ENCODE data around the gene RNF182. TPM values are rescaled to one million over a fixed set of nuclear protein-coding genes. Genes with fewer than 3 reads are reported as not detected.
"Not testable (repeated sequence)": the region's sequence is repeated elsewhere in the genome, so short reads cannot be mapped to it uniquely, and the experiment has no call there.

The RNF182 gene
- total RNA-seq, 1 experiment from 2014 or later = 26.5 TPM

DNA sequence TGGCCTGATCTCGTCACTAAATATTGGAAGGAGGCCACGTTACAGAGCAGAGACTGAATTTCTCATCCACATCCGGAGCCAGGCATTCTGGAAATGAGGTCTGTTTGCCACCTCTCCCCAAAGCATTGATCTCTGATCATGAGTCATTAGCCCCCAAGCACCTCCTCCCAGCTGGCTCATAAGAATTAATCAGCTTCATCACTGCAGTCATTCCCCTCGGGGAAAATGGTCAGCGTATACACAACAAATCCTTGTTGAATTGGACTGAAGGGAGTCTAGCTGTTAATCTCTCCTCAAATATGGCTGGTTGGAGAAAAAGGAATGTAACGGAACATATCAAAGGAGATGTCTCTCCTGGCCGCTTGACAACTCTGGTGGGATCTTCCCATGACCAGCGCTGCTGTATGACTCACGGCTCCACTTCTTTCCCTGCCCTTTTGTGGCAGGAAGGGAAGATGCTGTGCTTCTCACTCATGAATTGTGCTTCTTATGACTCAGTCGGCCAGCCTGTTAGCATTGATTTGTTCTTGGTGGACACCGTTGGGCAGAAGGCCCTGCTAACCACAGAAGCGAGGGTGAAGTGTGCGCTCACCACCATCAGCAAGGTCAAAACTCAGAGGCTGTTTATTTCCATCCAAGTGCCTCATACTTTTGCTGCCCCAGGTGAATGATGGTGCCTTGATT lies 76.7 kb downstream of the RNF182 start:
- DNase-seq (ENCODE audit: low read depth) = peak; percentile 100

DNA sequence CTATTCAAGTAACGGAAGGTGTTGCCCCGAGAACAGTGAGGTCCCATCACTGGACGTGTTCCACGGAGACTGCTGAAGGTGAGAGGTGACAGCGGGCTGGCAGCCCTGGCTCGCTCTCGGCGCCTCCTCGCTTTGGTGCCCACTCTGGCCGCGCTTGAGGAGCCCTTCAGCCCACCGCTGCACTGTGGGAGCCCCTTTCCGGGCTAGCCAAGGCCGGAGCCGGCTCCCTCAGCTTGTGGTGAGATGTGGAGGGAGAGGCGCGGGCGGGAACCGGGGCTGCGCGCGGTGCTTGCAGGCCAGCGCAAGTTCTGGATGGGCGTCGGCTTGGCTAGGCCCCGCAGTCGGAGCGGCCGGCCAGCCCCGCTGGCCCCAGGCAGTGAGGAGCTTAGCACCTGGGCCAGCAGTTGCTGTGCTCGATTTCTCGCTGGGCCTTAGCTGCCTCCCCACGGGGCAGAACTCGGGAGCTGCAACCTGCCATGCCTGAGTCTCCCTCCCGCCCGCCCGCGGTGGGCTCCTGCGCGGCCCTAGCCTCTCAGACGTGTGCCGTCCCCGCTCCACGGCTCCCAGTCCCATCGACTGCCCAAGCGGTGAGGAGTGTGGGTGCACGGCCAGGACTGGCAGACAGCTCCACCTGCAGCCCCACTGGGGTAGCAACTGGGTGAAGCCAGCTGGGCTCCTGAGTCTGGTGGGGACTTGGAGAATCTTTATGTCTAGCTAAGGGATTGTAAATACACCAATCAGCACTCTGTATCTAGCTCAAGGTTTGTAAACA lies 77.6 kb downstream of the RNF182 start:
- DNase-seq (ENCODE audit: low read depth) = no peak

DNA sequence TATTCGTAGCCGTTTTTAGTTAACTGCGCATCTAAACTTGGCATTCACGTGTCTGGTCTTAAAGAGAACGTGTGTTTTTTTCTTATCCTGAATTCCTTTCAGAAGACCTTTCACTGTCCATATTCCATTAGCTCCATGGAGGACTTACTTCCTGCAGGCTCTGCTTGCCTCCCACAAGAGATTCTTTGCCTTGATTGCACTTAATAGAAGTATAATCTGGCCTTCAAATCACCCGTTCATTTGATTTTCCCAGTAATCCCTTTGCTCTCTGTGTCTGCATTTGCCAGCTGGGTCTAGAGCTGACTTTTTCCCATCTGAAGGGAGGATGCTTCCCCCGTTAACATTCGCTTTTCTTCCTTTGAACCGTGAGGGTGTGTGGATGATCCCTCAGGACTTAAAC lies 79.5 kb downstream of the RNF182 start:
- DNase-seq (ENCODE audit: low read depth) = no peak

DNA sequence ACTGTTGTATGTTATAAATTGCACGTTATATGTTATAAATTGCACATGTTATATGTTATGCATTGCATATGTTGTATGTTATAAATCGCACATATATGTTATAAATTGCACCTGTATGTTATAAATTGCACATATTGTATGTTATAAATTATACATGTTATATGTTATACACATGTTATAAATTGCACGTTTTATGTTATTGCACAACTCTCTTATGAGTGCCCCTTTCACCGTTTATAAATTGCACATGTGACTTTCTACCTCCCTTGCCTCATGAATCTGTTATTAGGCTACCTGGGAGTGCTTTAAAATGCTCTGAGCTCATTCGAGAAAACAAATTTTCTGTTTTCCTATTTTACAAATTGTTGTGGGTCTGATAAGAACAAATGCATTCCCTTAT lies 84.1 kb downstream of the RNF182 start:
- no peak for DNase-seq (ENCODE audit: low read depth)

DNA sequence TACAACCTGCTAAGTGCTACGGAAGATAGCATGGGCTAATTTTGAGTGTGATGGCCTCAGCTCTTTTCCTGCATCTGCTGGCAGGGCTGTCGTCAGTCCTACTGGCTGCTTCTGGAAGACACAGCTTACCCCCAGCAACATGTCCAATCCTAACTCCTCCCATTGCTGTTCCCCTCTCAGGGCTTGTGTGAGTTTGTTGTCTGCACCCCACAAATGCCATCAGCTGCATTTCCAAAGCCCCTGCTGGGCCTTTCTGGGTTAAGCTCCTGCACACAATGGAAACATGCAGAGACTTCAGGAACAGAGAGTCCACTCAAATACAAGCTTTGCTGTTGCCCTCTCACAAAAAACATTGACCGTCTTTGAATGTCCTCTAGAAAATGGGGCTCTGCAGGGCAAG lies 84.7 kb downstream of the RNF182 start:
- no peak for DNase-seq (ENCODE audit: low read depth)

DNA sequence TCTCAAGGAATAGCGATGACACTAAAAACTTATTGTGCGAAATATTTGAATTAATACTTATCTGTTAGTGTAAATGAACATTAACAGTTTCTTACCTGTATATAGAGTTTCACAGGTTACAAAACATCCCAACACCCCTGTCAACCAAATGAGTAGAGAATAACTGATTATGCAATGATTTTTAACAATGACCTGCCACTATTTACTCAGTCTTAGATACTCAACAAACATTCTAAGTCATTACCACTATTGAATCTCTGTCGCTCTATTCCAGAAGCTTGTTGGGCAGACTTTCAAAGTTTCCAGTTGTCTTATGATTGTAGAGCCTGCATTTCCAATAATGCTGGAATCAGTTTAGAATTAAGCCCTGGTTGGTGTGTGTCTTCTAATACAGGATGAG lies 85.5 kb downstream of the RNF182 start:
- no peak for DNase-seq (ENCODE audit: low read depth)

DNA sequence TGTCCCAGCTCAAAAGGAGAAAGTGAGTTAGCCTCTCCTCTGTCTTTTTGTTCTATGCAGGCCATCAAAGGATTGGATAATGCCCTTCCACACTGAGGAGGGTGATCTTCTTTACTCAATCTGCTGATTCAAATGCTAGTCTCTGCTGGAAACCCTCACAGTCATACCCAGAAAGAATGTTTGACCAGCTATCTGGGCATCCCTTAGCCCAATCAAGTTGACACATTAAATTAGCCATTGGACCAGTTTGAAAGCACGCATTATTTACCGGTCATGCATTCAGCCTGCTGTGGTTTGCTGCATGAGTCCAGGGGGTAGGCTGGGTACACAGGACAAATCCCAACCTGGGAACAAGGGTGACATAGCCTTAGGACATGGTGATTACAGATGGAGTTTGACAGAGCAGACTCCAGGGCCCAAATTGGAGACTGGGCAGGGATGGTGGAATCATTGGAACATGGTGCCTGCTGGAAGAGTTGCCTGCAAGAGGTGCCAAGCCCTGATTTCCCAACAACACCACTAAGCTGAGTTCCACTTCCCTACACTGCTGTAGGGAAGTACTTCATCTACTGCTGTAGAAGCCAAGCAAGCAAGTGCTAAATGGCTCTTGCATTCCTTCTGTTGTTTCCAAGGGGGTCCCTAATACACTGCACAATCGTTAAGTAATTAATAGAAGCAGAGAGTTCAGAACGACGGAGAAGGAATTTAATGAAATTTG lies 87.7 kb downstream of the RNF182 start:
- no peak for DNase-seq (ENCODE audit: low read depth)

DNA sequence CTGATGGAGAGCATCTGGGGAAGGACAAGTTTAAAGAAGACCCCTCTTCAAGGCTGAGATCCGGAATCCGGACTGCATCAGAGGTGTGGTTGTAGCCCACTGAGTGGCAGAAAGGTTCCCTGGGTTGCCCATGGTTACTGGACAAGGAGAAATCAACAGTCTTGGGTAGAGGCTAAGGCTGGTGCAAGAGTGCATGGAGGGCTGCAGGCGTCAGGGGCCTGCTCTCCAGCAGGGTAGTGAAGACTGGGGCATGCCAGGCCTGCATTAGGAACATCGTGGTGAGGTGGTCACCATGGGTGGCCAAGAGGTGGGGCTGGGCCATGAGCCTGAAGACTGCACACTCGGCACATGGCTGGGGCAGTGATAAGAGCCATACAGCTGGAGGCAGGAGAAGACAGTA lies 91.2 kb downstream of the RNF182 start:
- no peak for DNase-seq (ENCODE audit: low read depth)

DNA sequence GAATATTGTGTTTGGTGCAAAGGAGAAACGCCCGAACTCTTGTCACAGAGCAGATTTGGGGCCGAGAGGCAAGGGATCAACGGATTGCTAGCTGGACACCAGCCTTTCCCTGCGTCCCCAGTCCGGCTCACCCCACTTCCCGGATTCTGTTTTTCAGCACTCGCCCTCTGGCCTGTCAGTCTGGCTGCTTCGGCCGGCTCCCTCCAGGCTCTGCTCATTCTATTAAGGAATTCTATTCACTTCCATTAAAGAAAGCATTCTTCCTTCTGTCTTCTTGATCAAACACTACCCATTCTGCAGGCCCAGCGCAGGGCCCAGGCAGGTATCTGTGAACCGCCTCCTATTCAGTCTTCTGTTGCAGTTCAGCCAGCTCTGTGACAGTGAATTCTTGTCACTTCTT lies 91.7 kb downstream of the RNF182 start:
- DNase-seq (ENCODE audit: low read depth) = no peak

DNA sequence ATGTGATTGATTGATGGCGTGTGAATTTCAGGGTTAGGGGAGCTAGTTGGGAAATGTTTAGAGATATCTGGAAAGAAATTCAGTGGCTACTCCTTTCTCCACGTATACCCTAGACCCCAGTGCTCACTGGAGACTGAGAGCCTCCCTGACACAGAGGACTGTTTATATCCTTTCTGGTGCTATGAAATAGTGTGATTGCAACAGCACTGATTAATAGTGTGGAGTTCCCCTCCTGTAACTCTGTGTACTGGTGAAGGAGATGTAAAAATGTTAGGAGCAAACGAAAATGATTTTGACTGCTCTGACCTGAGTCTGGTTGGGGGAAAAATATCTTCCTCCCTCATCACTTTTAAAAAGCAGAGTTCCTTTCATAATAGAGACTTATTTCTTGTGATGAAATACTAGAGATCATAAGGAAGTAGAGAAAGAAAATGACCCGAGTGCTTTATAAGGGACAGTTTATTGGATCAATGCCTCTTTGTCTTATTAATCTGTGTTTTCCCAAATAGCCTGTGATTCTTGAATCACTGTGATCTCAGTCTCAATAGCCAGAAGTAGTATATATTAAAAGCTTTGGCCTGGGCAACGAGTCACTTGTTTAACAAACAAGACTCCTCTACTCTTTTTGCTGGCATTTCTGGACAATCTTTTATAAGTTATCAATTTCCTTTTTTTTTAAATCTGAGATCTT lies 92.3 kb downstream of the RNF182 start:
- no peak for DNase-seq (ENCODE audit: low read depth)

DNA sequence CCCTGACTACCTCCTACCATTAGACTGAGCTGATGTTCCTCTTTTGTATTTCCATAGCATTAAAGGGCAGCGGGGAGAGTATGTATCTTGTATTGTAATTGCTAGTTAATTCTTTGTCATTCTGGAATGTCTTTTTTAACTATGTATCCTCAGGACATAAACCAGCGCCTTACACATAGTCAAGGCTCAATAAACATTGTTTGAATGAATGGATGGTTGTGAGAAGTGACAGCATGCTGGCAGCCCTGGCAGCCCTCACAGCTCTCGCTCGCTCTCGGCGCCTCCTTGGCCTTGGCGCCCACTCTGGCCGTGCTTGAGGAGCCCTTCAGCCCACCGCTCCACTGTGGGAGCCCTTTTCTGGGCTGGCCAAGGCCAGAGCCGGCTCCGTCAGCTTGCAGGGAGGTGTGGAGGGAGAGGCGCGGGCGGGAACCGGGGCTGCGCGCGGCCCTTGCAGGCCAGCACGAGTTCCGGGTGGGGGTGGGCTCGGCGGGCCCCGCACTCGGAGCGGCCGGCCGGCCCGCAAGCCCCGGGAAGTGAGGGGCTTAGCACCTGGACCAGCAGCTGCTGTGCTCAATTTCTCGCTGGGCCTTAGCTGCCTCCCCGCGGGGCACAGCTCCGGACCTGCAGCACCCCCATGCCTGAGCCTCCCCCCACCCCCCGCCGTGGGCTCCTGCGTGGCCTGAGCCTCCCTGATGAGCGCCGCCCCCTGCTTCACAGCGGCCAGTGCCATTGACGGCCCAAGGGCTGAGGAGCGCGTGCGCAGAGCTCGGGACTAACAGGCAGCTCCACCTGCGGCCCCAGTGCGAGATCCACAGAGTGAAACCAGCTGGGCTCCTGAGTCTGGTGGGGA lies 93.1 kb downstream of the RNF182 start:
- no peak for DNase-seq (ENCODE audit: low read depth)

DNA sequence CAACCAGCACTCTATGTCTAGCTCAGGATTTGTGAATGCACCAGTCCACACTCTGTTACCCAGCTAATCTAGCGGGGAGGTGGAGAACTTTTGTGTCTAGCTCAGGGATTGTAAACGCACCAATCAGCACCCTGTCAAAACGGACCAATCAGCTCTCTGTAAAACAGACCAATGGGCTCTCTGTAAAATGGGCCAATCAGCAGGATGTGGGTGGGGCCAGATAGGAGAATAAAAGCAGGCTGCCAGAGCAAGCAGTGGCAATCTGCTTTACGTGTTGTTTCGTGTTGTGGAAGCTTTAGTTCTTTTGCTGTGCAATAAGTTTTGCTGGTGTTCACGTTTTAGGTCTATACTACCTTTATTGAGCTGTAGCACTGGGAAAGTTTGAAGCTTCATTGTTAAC lies 93.8 kb downstream of the RNF182 start:
- DNase-seq (ENCODE audit: low read depth) = not testable (repeated sequence)

DNA sequence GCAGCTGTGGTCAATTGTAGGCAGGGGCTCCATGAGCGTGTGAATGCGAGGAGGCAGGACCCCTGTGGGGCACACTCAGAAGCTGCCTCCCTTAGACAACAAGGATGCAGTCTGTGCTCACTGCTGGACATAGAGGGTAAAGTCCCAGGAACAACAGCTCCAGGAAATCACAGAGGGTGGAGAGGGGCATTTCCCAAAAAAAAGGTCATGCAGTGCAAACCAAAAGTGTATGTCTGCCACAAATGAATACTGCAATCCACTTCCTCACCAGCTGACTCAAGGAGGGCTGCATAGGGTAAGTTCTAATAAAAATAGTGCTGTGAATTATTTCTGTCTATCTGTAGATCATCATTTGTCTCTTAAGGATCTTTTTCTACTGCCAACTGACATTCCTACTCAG lies 95.8 kb downstream of the RNF182 start:
- no peak for DNase-seq (ENCODE audit: low read depth)

DNA sequence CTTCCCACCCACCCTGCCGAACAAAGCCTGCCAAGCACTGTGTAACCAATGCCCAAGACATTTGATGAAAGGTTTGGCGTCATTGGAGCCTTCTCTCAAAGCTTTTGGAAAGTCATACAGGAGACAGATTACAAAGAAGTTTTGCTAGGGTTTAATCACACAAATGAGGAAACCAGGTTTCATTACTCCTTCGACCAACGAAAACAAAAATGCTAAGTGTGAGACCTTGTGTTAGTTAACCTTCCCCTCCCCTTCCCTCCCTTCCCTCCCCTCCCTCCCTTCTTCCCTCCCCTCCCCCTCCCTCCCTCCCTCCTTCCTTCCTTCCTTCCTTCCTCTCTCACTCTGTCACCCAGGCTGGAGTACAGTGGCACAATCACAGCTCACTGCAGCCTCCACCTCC lies 96.7 kb downstream of the RNF182 start:
- DNase-seq (ENCODE audit: low read depth) = no peak

DNA sequence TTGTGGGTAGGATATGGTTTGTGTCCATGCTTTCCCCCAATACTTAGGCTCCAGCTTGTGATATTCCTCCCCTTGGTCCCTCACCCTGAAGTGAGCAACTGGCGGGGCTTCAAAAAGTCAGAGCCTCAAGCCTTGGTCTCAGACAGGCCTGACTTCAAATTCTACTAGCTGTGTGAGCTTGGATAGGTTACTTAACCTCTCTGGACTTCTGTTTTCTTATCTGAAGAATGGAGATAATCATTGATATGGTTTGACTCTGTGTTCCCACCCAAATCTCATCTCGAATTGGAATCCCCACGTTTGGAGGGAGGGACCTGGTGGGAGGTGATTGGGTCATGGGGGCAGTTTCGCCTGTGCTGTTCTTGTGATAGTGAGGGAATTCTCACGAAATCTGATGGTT lies 97.9 kb downstream of the RNF182 start:
- no peak for DNase-seq (ENCODE audit: low read depth)

DNA sequence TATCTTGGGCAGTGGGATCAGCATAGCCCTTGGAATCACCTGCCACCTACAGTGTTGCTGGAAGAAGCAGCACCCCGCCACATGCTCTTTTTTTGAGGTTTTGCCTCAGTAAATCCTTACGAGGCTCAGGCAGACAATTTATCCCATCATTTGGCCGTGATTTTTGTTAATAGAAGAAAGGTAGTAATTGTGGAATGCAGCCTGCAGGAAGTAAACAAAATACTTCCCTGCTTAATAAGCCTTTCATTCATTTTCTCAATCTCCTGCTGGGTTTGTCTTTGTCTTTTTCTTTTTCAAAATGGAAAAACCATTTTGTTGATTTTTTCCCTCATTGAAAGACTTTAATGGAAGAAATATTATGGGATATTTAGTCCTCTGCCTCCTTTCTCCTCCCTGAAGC lies 99.1 kb downstream of the RNF182 start:
- DNase-seq (ENCODE audit: low read depth) = peak; percentile 44

DNA sequence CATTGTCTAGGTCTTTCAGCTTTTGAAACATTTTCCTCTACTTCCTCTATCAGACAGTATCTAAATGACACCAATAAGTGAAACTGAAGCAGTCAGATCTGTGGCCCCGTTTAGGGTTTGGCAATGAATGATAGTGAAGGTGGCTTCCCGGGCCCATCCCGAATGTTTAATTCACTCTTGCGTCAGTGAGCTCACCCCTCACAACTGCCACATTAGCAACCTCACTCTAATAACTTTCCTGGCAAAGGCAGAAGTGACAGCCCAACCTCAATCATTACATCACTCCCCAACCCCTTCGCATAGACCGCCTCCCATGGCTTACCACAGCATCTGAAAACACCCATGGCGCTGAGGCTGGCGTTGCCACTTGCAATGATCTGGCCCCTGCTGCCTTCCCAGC lies 100.4 kb downstream of the RNF182 start:
- DNase-seq (ENCODE audit: low read depth) = no peak

DNA sequence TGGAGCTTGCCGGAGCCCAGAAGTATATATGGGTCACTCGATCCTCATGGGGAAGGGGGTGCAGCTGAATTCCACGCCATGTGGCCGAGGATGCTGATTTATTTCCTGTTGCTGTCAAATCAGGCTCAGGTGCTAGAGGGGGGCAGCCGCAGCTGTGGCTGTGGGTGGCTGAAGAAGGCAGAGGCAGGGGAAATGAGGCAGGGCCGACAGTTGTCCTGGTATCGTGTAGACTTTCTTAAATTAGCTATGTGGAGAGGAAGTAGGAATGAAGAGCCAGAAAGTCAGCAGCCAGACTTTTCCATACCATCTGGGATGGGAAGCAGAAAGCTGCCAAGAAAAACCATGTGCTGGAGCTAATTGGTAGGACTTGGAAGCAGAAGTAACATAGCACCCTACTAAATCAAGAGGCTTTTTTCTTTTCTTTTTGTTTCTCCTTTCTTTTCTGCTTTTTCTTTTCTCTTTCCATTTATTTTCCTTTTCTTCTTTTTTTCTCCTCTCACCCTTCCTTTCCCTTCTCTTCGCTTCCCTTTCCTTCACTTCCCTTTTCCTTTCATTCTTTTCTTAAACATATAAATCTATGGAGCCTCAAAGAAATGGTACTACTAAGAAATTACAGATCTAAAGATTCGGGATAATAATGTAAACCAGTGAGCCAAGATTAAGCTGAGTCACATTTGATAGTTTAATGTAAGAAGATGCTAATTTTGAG lies 102.2 kb downstream of the RNF182 start:
- DNase-seq (ENCODE audit: low read depth) = no peak

DNA sequence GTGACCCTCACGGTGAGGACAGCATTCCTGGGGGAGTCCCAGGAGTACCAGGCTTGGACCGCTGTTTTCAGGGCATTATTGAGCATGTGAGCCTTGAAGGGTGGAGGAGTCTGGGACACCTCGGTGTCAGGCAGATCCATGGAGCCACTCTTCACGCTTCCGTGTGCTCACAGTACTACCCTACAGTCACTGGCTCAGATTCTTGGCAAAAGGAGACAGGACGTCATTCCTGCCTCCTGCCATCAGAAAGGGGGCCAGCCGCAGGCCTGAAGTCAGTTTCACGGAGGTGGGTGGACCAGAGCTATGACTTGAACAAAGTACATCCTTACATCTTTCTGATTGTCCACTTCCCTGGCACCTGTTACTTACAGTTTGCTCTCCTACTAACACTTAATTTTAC lies 103.9 kb downstream of the RNF182 start:
- no peak for DNase-seq (ENCODE audit: low read depth)

DNA sequence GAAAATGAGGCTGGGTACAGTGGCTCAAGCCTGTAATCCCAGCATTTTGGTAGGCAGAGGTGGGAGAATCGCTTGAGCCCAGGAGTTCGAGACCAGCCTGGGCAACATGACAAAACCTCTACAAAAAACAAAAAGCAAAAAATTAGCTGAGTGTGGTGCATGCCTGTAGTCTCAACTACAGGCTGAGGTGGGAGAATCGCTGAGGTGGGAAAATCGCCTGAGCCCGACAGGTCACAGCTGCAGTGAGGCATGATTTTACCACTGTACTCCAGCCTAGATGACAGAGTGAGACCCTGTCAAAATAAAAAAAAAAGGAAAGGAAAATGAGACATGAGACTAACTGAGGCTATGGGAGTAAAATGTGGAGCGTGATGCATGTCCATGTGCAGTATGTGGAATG lies 104.9 kb downstream of the RNF182 start:
- DNase-seq (ENCODE audit: low read depth) = no peak

All from M059J (cell line).